HEK293T (cell line): ENCODE data around the gene ODAD4.

ENCODE experiments used
- ARNT ChIP-seq: fragments of 450-650 bp; IDR thresholded peaks from 2 replicates; pipeline ENCODE4 v1.6.1; 2017; ENCODE audit warnings: mild to moderate bottlenecking
- BHLHE40 ChIP-seq: fragments of 450-650 bp; IDR thresholded peaks from 2 replicates; pipeline ENCODE4 v1.6.1; 2016; ENCODE audit warnings: mild to moderate bottlenecking, moderate library complexity, borderline replicate concordance
- CTBP1 ChIP-seq: fragments of 450-650 bp; IDR thresholded peaks from 2 replicates; pipeline ENCODE4 v1.6.1; 2016; ENCODE audit warnings: borderline replicate concordance
- ELF4 ChIP-seq: fragments of 450-650 bp; IDR thresholded peaks from 2 replicates; pipeline ENCODE4 v1.6.1; 2017; ENCODE audit warnings: antibody characterized with exemption
- FOXM1 ChIP-seq: fragments of 450-650 bp; IDR thresholded peaks from 2 replicates; pipeline ENCODE4 v1.6.1; 2017; ENCODE audit warnings: mild to moderate bottlenecking, borderline replicate concordance
- L3MBTL2 ChIP-seq: fragments of 450-650 bp; conservative IDR thresholded peaks from 2 replicates; pipeline ENCODE4 v1.6.1; 2016; ENCODE audit warnings: mild to moderate bottlenecking
- NFRKB ChIP-seq: fragments of 450-650 bp; IDR thresholded peaks from 2 replicates; pipeline ENCODE4 v1.6.1; 2016; ENCODE audit warnings: mild to moderate bottlenecking, moderate library complexity
- SP1 ChIP-seq: fragments of 450-650 bp; IDR thresholded peaks from 2 replicates; pipeline ENCODE4 v1.6.1; 2017
- SUZ12 ChIP-seq: fragments of 450-650 bp; IDR thresholded peaks from 2 replicates; pipeline ENCODE4 v1.6.1; 2016; ENCODE audit warnings: mild to moderate bottlenecking
- TARDBP ChIP-seq: fragments of 450-650 bp; IDR thresholded peaks from 2 replicates; pipeline ENCODE4 v1.6.1; 2016
- TF ChIP-seq, protein P1 (sequence below): fragments of 450-650 bp; IDR thresholded peaks from 2 replicates; pipeline ENCODE4 v1.6.1; 2016

DNA sequence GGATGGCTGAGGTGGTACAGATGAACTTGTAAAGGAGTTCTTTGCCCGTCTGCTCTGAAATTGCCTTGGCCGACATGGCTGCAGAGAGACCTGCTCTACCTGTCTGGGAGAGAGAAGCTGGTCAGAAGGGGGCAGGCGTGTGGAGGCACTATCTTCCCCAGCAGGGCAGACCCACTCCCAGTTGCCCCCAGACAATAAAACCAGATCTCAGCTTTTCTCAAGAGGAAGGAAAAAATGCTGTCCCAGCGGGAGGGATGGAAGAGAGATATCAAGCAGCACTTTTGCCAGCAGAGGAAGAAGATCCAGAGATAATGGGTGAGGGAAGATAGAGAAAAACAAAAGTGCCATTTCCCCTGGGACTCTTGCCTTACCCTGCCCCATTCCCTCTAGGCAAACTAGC, 16.6 kb upstream of the ODAD4 start:
- no peak for TF ChIP-seq FOXM1
- TF ChIP-seq CTBP1 = no peak
- TF ChIP-seq L3MBTL2 = no peak
- TF ChIP-seq TARDBP = no peak
- TF ChIP-seq SP1 = no peak
- no peak for TF ChIP-seq SUZ12
- TF ChIP-seq NFRKB = no peak
- no peak for TF ChIP-seq ELF4
- TF ChIP-seq ARNT = no peak
- TF ChIP-seq BHLHE40 = no peak
- TF ChIP-seq, protein P1, sequence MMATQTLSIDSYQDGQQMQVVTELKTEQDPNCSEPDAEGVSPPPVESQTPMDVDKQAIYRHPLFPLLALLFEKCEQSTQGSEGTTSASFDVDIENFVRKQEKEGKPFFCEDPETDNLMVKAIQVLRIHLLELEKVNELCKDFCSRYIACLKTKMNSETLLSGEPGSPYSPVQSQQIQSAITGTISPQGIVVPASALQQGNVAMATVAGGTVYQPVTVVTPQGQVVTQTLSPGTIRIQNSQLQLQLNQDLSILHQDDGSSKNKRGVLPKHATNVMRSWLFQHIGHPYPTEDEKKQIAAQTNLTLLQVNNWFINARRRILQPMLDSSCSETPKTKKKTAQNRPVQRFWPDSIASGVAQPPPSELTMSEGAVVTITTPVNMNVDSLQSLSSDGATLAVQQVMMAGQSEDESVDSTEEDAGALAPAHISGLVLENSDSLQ = no peak
